Duodenal mucosa (tissue), 2 donors: ENCODE results near the gene CCNDBP1.
"Not testable (repeated sequence)": the region's sequence is repeated elsewhere in the genome, so short reads cannot be mapped to it uniquely, and the experiment has no call there.

Source experiments
- H3K27ac ChIP-seq: one replicate; pipeline ENCODE4 v1.7.0; 2013; ENCODE audit warnings: low read depth, low read length
- H3K27me3 ChIP-seq, 2 donors: one replicate each; pipeline ENCODE4 v1.7.0; 2013; ENCODE audit warnings: low read length in 2 of 2, control low read depth in 1 of 2; ENCODE audit not compliant: insufficient read depth in 2 of 2, control insufficient read depth in 1 of 2
- H3K36me3 ChIP-seq, 2 donors: one replicate each; pipeline ENCODE4 v1.7.0; 2013; ENCODE audit warnings: low read length in 2 of 2, control low read depth in 1 of 2; ENCODE audit not compliant: insufficient read depth in 2 of 2, control insufficient read depth in 1 of 2
- H3K4me1 ChIP-seq, 2 donors: one replicate each; pipeline ENCODE4 v1.7.0; 2013; ENCODE audit warnings: low read length in 2 of 2, control low read depth in 1 of 2; ENCODE audit not compliant: insufficient read depth in 2 of 2, control insufficient read depth in 1 of 2
- H3K4me3 ChIP-seq, 2 donors: one replicate each; pipeline ENCODE4 v1.7.0; 2013; ENCODE audit warnings: low read length in 2 of 2, low read depth in 1 of 2
- H3K9ac ChIP-seq, 2 donors: one replicate each; pipeline ENCODE4 v1.7.0; 2013; ENCODE audit warnings: low read length in 2 of 2, low read depth in 1 of 2
- H3K9me3 ChIP-seq, 2 donors: one replicate each; pipeline ENCODE4 v1.7.0; 2013; ENCODE audit warnings: low read length in 2 of 2, control low read depth in 1 of 2; ENCODE audit not compliant: control insufficient read depth in 1 of 2

The CCNDBP1 gene

DNA sequence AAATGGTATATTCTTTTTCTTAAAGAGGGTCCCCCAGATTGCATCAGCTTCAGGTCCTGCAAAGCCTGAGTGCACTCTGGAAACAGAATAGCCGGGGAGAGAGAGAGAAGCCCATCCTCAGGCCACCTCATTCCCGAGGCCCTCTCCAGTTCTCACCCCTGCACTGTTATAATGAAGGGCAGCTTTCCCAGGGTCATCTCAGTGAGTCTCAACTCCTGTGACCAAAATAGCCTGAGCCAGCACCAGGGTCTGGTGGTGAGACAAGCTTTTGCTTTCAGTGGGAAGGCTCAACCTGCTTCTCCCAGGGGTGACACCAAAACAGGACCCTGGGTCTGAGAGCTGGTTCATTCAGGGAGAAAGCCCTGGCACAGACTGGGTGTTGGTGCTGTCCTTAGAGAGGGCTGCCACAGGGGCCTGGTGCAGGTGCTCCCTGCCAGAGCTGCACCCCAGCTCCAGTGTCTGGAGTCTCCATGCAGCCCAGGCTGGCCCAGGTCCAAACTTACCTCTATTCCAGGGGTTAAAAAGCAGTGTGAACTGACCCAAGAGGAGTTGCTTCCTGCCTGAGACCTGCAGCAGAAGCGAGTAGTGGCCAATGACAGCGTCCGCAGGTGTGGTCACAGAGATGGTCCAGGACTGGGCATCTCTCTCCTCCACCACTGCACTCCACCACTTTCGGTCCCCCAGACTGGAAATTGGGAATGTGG, 29.5 kb downstream of the CCNDBP1 start:
- Histone ChIP-seq H3K36me3 (no peaks in the 10 kb centered on the region), H3K27me3 (peaks cover 4% of the 10 kb centered on the region in 2 donors), H3K9me3 (no peaks in the 10 kb centered on the region), H3K4me3 (no peak overlapping the region), H3K4me1 (no peaks in the 10 kb centered on the region), H3K9ac (no peak overlapping the region), H3K27ac (no peak overlapping the region)

DNA sequence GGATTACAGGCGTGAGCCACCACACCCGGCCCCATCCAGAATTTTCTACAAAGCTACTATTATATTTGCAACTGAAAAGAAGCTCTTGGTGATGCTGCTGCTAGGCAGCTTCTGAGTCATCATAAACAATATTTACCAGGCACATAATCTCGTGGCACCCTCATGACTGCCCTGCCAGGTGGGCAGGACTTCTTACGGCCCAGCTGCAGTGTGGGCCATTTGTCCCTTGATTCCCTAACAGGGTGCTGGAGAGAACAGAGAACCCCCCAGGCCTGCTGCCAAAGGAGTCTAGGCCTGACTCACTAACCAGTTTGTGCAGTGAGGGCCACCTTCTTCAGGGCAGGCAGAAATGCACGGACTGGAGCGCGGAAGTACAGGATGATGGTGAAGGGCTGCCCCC, 30.8 kb downstream of the CCNDBP1 start:
- H3K4me3 ChIP-seq, result no peak overlapping the region
- H3K9me3 ChIP-seq, result no peaks in the 10 kb centered on the region
- no peaks in the 10 kb centered on the region for H3K27me3 ChIP-seq
- H3K36me3 ChIP-seq, result no peaks in the 10 kb centered on the region
- no peak overlapping the region for H3K9ac ChIP-seq
- H3K4me1 ChIP-seq, result no peaks in the 10 kb centered on the region
- no peak overlapping the region for H3K27ac ChIP-seq

DNA sequence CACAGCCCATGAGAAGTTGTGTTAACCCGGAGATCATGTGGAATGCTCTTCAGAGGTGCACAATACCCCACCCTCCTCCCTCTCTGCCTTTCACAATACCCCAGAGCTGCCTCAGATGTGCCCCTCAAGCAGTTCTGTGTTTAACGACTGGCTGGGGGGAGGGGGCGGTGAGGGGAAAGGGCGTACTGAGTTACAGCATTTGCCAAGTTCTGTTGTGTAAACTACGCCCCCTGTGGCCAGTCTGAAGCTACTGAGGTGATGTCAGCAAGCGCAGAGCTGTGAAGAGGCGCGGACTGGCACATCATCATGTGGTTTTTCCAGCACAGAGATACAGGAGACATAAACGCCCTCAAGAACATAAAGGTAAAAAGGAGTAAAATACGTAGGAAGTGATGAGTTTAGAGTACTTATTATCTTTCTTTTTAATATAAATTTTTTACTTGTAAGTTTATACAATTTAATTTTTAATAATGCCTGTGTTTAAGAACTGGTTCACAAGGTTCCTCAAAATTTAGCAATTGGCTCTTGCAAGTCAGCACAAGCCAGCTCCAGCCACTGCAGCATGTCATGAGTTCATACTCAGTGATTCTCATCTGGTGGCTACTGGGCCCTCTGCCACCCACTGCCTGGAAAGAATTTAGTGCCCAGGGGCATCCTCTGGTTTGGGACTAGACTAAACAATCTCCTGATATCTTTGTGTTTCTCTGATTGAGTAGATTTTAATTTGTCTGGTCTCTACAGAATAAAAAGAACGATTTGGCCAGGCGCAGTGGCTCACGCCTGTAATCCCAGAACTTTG, 33.9 kb downstream of the CCNDBP1 start:
- no peak overlapping the region for H3K9ac ChIP-seq
- no peaks in the 10 kb centered on the region for H3K36me3 ChIP-seq
- H3K9me3 ChIP-seq, result no peaks in the 10 kb centered on the region
- no peaks in the 10 kb centered on the region for H3K27me3 ChIP-seq
- no peak overlapping the region for H3K4me3 ChIP-seq
- H3K27ac ChIP-seq, result no peak overlapping the region
- no peaks in the 10 kb centered on the region for H3K4me1 ChIP-seq

DNA sequence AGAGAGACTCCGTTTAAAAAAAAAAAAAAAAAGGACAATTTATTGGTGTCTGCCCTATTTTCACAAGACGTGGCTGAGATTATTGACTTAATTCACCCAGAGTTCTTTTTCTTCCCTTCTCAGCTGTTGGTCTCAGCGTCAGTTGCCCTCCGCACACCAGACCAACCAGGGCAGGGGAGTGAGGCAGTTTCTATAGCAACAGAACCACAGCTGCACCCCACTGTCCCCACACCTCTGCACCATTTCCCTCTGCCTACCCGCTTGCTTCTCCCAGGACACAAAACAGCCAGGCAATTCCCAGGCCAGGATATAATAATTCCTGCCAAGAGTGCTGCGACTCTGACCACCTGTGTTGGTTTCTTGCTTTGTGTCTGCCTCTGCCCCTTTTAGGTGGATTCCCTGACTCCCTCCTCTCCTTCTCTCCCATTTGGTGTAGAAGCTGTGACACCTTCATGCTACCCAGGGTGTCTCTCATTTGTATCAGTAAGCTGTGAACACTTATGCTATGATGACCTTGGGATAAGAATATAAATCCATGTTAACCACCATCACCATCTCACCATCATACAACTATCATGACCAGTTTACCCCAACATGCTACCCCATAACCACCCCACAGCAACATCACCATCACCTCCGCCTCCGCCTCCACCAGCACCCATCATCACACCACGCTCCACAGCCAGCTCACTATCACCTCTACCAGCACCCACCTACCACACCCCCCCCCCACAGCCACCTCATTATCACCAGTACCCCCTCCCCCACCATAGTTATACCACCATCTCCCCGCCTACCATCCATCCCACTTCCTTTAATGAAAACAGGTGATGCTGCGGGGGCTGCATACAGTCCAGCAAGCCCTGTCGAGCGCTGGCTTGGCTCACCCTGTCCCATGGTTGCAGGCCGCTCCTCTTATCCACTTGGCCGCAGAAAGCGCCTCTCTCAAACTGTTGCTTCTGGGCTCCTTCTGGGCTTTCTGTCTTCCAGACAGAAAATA, 35.0 kb downstream of the CCNDBP1 start:
- no peaks in the 10 kb centered on the region for H3K4me1 ChIP-seq
- H3K27me3 ChIP-seq, result no peaks in the 10 kb centered on the region
- no peaks in the 10 kb centered on the region for H3K36me3 ChIP-seq
- no peak overlapping the region for H3K9ac ChIP-seq
- H3K9me3 ChIP-seq, result no peaks in the 10 kb centered on the region
- no peak overlapping the region for H3K4me3 ChIP-seq
- no peak overlapping the region for H3K27ac ChIP-seq

DNA sequence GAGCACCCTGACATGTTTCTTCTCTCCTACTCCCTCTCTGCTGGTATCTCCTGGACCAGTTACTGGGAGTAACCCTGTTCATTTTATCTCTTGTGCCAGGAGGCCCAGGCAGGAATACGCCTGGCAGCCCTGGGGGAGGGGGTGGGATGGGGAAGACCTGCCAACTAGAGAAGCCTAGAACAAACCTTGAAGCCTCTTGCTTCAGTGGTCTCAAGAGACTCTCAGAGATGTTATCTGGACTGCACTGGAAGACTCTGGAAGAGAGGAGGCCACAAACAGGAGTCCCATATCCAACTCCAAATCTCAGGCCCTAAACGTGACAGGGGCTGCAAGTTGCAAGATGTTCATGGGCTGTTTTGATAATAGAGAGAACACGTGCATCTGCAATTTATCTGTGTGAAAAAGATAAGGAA, 35.8 kb downstream of the CCNDBP1 start, which contains the start of gene EPB42:
EPB42 (minus strand) TSS at position 28 of the 413 bp plus-strand sequence. CDS start 193 bp downstream, outside the sequence.
- no peaks in the 10 kb centered on the region for H3K27me3 ChIP-seq
- H3K27ac ChIP-seq, result no peak within 1 kb of the TSS
- no peak within 1 kb of the TSS for H3K9ac ChIP-seq
- no peaks in the 10 kb centered on the region for H3K9me3 ChIP-seq
- H3K4me1 ChIP-seq, result no peaks in the 10 kb centered on the region
- no peak within 1 kb of the TSS for H3K4me3 ChIP-seq
- H3K36me3 ChIP-seq, result no peaks in the 10 kb centered on the region

DNA sequence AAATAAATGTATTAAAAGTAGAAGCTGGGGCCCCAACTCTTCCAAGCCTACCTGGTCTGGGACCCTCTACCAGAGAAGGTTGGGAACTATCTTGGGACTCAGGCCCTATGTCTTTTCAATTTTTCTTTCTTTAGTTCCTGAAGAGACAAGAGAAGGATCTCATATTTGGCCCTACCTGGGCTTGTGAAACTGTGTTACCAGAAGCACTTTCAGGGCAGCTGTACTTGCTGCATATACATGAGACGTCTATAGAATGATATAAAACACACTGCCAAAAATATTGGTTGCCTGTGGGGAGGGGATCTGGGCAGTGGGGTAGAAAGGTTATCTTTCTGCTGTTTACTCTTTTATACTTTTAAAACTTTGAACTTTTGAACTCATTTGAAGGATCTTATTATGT, 36.2 kb downstream of the CCNDBP1 start:
- H3K36me3 ChIP-seq, result no peaks in the 10 kb centered on the region
- no peaks in the 10 kb centered on the region for H3K4me1 ChIP-seq
- no peaks in the 10 kb centered on the region for H3K27me3 ChIP-seq
- no peaks in the 10 kb centered on the region for H3K9me3 ChIP-seq
- H3K27ac ChIP-seq, result no peak overlapping the region
- H3K9ac ChIP-seq, result no peak overlapping the region
- no peak overlapping the region for H3K4me3 ChIP-seq

DNA sequence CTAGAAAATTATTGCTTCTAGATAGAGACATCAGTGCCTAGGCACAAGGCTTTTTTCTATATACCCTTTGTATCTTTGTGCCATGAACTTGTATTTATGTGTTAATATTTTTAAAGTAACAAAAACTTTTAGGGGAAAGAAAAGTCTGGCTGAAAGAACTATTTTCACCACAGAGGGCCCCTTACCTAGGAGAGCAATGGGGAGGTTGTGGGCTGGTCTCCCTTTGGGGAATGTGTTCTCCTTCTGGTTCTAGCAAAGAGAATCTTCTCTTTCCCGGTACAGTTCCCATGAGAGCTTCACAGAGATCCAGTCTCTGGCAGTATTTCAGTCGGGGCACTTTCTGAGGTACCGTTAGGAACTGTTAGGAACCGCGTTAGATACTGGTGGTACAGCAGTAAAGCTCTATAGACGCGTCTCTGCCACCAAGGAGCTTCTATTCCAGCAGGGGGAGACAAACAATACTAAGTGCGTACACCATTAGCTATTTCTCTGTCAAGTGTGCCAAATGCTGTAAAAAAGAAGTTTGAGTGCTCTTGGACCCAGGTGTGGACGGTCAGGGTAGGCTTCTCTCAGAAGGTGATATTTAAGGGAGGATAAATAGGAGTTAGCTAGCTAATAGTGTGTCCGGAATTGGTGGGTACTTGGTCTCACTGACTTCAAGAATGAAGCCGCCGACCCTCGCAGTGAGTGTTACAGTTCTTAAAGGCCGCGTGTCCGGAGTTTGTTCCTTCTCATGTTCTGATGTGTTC, 40.2 kb downstream of the CCNDBP1 start:
- H3K9me3 ChIP-seq, result no peaks in the 10 kb centered on the region
- no peak overlapping the region for H3K27ac ChIP-seq
- no peaks in the 10 kb centered on the region for H3K4me1 ChIP-seq
- H3K36me3 ChIP-seq, result no peaks in the 10 kb centered on the region
- H3K9ac ChIP-seq, result no peak overlapping the region
- H3K27me3 ChIP-seq, result no peaks in the 10 kb centered on the region
- no peak overlapping the region for H3K4me3 ChIP-seq

DNA sequence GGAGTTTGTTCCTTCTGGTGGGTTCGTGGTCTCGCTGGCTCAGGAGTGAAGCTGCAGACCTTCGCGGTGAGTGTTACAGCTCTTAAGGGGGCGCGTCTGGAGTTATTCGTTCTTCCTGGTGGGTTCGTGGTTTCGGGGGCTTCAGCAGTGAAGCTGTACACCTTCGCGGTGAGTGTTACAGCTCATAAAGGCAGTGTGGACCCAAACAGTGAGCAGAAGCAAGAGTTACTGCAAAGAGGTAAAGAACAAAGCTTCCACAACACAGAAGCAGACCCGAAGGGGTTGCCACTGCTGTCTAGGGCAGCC, 40.7 kb downstream of the CCNDBP1 start:
- H3K27me3 ChIP-seq, H3K9ac ChIP-seq, H3K4me1 ChIP-seq, H3K27ac ChIP-seq, H3K36me3 ChIP-seq, H3K9me3 ChIP-seq, H3K4me3 ChIP-seq: not testable (repeated sequence)

DNA sequence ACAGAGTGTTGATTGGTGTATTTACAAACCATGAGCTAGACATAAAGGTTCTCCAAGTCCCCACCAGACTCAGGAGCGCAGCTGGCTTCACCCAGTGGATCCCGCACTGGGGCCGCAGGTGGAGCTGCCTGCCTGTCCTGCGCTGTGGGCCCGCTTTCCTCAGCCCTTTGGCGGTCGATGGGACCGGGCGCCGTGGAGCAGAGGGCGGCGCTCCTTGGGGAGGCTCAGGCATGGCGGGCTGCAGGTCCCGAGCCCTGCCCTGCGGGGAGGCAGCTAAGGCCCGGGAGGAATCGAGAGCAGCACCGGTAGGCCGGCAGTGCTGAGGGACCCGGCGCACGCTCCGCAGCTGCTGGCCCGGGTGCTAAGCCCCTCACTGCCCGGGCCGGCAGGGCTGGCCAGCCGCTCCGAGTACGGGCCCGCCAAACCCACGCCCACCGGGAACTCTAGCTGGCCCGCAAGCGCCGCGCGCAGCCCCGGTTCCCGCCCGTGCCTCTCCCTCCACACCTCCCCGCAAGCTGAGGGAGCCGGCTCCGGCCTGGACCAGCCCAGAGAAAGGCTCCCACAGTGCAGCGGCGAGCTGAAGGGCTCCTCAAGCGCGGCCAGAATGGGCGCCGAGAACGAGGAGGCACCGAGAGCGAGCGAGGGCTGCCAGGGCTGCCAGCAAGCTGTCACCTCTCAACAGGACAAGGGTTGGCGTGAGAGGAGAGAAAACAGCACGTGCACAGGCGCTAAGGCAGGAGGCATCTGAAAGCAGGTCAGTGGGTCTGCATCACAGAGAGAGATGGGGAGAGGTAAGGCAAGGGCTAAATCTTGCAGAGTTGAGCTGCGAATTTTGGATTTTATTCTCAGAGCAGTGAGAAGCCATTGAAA, 41.5 kb downstream of the CCNDBP1 start:
- Histone ChIP-seq H3K27me3 (no peaks in the 10 kb centered on the region), H3K4me1 (no peaks in the 10 kb centered on the region), H3K4me3 (no peak overlapping the region), H3K9ac (no peak overlapping the region), H3K9me3 (no peaks in the 10 kb centered on the region), H3K27ac (no peak overlapping the region), H3K36me3 (no peaks in the 10 kb centered on the region)
